Fibroblast of lung (primary cell): ENCODE data around the gene WFDC12.

Source experiments
- EZH2 ChIP-seq: IDR thresholded peaks from 2 replicates; pipeline ENCODE4 v1.5.1; 2012; ENCODE audit warnings: low read length, control low read depth, mild to moderate bottlenecking; ENCODE audit errors: missing control alignments
- TF ChIP-seq, protein P1 (sequence below), 2 donors: IDR thresholded peaks in 1 of 2; conservative IDR thresholded peaks in 1 of 2; 1 replicate in 1 of 2; 2 replicates in 1 of 2; pipeline ENCODE4 v1.5.1; 2011 to 2012; ENCODE audit warnings: low read length in 2 of 2, control low read depth in 1 of 2, inconsistent platforms in 1 of 2, low read depth in 1 of 2, mild to moderate bottlenecking in 1 of 2

DNA sequence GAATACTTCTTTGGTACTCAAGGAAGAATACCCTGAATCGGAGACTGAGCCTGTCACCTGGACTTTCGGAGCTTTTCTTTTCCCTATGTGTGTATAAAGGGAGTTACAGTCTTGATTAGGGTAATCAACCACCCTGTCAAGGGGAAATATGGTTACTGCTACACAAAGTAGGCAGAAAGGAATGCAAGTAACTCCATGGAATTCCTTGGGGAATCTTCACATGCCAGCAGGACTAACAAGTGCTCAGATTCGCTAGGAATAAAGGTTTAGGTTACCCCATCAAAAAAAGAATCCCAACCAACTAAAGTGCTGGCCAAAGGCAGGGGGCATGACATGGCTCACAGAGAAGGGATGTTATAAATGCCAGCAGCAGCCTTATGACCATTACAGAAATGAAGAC lies 33.8 kb downstream of the WFDC12 start:
- TF ChIP-seq, protein P1, sequence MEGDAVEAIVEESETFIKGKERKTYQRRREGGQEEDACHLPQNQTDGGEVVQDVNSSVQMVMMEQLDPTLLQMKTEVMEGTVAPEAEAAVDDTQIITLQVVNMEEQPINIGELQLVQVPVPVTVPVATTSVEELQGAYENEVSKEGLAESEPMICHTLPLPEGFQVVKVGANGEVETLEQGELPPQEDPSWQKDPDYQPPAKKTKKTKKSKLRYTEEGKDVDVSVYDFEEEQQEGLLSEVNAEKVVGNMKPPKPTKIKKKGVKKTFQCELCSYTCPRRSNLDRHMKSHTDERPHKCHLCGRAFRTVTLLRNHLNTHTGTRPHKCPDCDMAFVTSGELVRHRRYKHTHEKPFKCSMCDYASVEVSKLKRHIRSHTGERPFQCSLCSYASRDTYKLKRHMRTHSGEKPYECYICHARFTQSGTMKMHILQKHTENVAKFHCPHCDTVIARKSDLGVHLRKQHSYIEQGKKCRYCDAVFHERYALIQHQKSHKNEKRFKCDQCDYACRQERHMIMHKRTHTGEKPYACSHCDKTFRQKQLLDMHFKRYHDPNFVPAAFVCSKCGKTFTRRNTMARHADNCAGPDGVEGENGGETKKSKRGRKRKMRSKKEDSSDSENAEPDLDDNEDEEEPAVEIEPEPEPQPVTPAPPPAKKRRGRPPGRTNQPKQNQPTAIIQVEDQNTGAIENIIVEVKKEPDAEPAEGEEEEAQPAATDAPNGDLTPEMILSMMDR (conservative IDR thresholded peaks at IDR 0.05 in 1 of 2, IDR thresholded peaks at IDR 0.05 in 1 of 2; ENCODE audit: low read depth in 1 of 2, low read length in 2 of 2), result no peak
- TF ChIP-seq EZH2, result no peak
